GM10266 (cell line): Measurements from ENCODE around the gene RASEF.

ENCODE experiments used
- DNase-seq: peaks from one replicate; pipeline ENCODE4 v3.0.0; 2012; ENCODE audit errors: extremely low spot score
- CTCF ChIP-seq: IDR thresholded peaks from 2 replicates; pipeline ENCODE4 v1.5.1; 2012; ENCODE audit warnings: mild to moderate bottlenecking, low read depth; ENCODE audit not compliant: control insufficient read depth, insufficient read depth; ENCODE audit errors: missing control alignments

RASEF gene

GRCh38 chr9:82930116-82930515 lies 132.8 kb downstream of the RASEF start:
- no peak for TF ChIP-seq CTCF
- no peak for DNase-seq
